OCI-LY3 (cell line): ENCODE data around the gene MCRIP2.

Experiments
- EZH2phosphoT487 ChIP-seq: fragments of 200-600 bp; shearing (Covaris generic); IDR thresholded peaks from 2 replicates; pipeline ENCODE4 v1.6.1; 2018; ENCODE audit warnings: antibody characterized with exemption, mixed run types, low read depth
- TF ChIP-seq, protein P1 (sequence below): fragments of 200-600, 300-600 bp; sonication (generic); IDR thresholded peaks from 2 replicates; pipeline ENCODE4 v1.5.1; 2014; ENCODE audit warnings: antibody characterized with exemption, low read length, low read depth

DNA sequence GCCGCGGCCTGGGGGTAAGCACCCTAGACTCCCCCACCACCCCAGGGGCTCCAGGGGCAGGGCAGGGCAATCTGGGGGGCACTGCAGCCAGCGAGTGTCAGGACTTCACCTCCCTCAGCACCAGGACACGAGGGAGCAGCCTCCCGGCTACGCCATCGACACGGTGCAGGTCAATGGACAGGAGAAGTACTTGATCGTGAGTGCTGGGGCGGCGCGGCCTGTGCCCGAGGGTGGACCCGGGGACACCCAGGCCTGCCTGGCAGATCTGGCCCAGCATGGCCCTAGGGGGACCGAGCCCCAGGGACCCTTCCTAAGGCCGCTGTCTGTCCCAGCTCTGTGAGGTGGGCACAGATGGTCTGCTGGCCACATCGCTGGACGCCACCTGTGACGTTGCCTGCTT lies 30.7 kb downstream of the MCRIP2 start:
- no peak for TF ChIP-seq EZH2phosphoT487
- TF ChIP-seq, protein P1, sequence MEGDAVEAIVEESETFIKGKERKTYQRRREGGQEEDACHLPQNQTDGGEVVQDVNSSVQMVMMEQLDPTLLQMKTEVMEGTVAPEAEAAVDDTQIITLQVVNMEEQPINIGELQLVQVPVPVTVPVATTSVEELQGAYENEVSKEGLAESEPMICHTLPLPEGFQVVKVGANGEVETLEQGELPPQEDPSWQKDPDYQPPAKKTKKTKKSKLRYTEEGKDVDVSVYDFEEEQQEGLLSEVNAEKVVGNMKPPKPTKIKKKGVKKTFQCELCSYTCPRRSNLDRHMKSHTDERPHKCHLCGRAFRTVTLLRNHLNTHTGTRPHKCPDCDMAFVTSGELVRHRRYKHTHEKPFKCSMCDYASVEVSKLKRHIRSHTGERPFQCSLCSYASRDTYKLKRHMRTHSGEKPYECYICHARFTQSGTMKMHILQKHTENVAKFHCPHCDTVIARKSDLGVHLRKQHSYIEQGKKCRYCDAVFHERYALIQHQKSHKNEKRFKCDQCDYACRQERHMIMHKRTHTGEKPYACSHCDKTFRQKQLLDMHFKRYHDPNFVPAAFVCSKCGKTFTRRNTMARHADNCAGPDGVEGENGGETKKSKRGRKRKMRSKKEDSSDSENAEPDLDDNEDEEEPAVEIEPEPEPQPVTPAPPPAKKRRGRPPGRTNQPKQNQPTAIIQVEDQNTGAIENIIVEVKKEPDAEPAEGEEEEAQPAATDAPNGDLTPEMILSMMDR = no peak
